Common myeloid progenitor, CD34-positive (primary cell): ENCODE results near the gene SDK1.

ENCODE experiments used
- CTCF ChIA-PET: fragments of 350-600 bp; sonication (Branson Sonifier 250); formaldehyde crosslinking; loops from one replicate; lab custom pipeline; 2021; ENCODE audit warnings: antibody characterized with exemption; lab: Charles Lee
- POLR2A ChIA-PET: fragments of 350-600 bp; sonication (Branson Sonifier 250); formaldehyde crosslinking; loops from one replicate; lab custom pipeline; 2021; ENCODE audit warnings: antibody characterized with exemption; lab: Charles Lee
- DNase-seq, 3 donors: peaks; one replicate each; pipeline versions ENCODE4 v3.0.0 to v3.0.0-alpha.2; 2013
- H3K27ac ChIP-seq, 2 experiments: 1 replicate in 1 of 2; 2 replicates in 1 of 2; pipeline ENCODE4 v1.7.0; 2013; ENCODE audit warnings: inconsistent platforms in 2 of 2, low read length in 2 of 2, mild to moderate bottlenecking in 2 of 2, low read depth in 1 of 2, moderate library complexity in 1 of 2; ENCODE audit not compliant: severe bottlenecking in 2 of 2, insufficient read depth in 1 of 2, poor library complexity in 1 of 2
- H3K27me3 ChIP-seq, 5 experiments: replicated peaks in 2 of 5; 1 replicate in 3 of 5; 2 replicates in 2 of 5; pipeline versions ENCODE4 v1.6.1 to v1.7.0; 2013; ENCODE audit warnings: low read length in 4 of 5, mild to moderate bottlenecking in 2 of 5, moderate library complexity in 2 of 5, inconsistent platforms in 1 of 5; ENCODE audit not compliant: insufficient read depth in 5 of 5, control insufficient read depth in 4 of 5
- H3K36me3 ChIP-seq, 4 experiments: 1 replicate in 2 of 4; 2 replicates in 2 of 4; pipeline versions ENCODE4 v1.6.1 to v1.7.0; 2013; ENCODE audit warnings: low read length in 3 of 4, control low read depth in 1 of 4, mild to moderate bottlenecking in 1 of 4; ENCODE audit not compliant: control insufficient read depth in 4 of 4, insufficient read depth in 4 of 4
- H3K4me1 ChIP-seq, 4 experiments: 1 replicate in 3 of 4; 2 replicates in 1 of 4; pipeline versions ENCODE4 v1.6.1 to v1.7.1; 2013; ENCODE audit warnings: low read length in 3 of 4, mild to moderate bottlenecking in 3 of 4, control low read depth in 1 of 4, inconsistent platforms in 1 of 4, moderate library complexity in 1 of 4; ENCODE audit not compliant: control insufficient read depth in 4 of 4, insufficient read depth in 4 of 4; ENCODE audit errors: control extremely low read depth in 1 of 4
- H3K4me3 ChIP-seq, 7 experiments: 1 replicate in 4 of 7; 2 replicates in 3 of 7; pipeline versions ENCODE4 v1.5.1 to v1.7.0; 2013; ENCODE audit warnings: mild to moderate bottlenecking in 7 of 7, low read length in 6 of 7, moderate library complexity in 6 of 7, inconsistent platforms in 2 of 7, low read depth in 2 of 7, control low read depth in 1 of 7; ENCODE audit not compliant: insufficient read depth in 4 of 7, control insufficient read depth in 1 of 7; ENCODE audit errors: extremely low read depth in 1 of 7
- H3K9me3 ChIP-seq, 5 experiments: 1 replicate in 4 of 5; 2 replicates in 1 of 5; pipeline versions ENCODE4 v1.6.1 to v1.7.1; 2013; ENCODE audit warnings: low read length in 4 of 5, mild to moderate bottlenecking in 2 of 5, inconsistent platforms in 1 of 5, low read depth in 1 of 5, moderate library complexity in 1 of 5; ENCODE audit not compliant: control insufficient read depth in 4 of 5, insufficient read depth in 2 of 5; ENCODE audit errors: control extremely low read depth in 1 of 5
- WGBS: methylation state at CpG from one replicate; pipeline ENCODE4 v1.1.5; 2013; ENCODE audit not compliant: insufficient coverage; 5-methylcytosine and 5-hydroxymethylcytosine counted together

The SDK1 gene

DNA sequence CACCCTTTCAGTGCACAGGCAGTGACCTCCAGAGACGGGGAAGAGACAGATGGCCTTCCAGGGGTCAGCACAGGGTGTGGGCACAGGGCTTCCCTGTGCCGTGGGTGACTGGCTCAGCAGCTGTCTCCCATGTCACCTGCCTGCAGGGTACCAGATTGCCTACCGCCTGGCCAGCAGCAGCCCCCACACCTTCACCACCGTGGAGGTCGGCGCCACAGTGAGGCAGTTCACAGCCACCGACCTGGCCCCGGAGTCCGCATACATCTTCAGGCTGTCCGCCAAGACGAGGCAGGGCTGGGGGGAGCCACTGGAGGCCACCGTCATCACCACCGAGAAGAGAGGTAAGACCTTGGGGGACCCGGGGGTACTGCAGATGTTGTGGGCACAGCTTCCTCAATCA is 844.5 kb downstream of the SDK1 start:
- ChIA-PET POLR2A (interaction anchor here (1.4 kb wide), 1 partner anchor 16 kb away, joined by 3 read pairs; no protein-coding TSS in a partner anchor), CTCF (interaction anchor here (0.8 to 1.1 kb wide), 2 partner anchors 9 to 42 kb away, joined by 3 to 7 read pairs; no protein-coding TSS in a partner anchor)
- Histone ChIP-seq H3K36me3 (no peaks in the 10 kb centered on the region), H3K27ac (no peak overlapping the region), H3K4me1 (peaks cover 0 to 14% (median 10%) of the 10 kb centered on the region in 4 experiments), H3K27me3 (peaks cover 0 to 6% (median 0%) of the 10 kb centered on the region in 5 experiments), H3K9me3 (no peaks in the 10 kb centered on the region), H3K4me3 (peak overlapping the region in 1 of 7 experiments; percentile 60)
- 95% methylated on average over 14 of the region's 14 CpGs for WGBS
- DNase-seq: no peak

DNA sequence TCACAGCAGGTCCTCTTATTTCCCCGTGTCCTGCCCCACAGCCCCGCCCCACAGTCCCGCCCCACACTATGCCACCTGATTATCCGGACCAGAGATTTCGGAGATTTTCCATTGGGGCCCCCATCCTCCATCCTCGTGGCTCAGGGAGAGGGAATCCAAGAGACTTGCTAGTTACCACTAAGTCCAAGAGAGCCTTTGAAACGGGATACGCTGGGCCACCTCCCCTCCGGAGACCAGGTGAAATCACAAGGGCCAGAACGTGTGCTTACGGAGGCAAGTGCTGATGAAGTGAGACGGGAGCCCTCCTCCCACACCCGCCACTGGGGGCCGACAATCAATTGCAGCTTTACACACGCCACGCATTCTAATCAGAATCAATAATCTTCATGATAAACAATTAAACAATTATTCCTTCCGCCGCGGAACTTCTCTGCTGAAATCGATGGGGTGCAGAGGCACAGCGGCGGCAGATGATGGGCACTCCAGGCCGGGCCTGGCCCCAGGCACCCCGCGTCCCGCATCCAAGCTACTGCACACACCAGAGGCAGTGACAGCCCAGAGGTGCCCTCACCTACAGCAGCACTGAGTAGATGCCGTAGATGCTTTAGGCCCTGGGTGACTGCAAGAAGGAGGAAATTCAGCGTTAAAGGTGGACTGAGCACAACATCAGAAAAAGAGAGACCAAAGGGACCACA is 847.0 kb downstream of the SDK1 start:
- no peak for DNase-seq
- Histone ChIP-seq H3K36me3 (no peaks in the 10 kb centered on the region), H3K27ac (no peak overlapping the region), H3K27me3 (peaks cover 0 to 7% (median 0%) of the 10 kb centered on the region in 5 experiments), H3K4me3 (no peak overlapping the region), H3K4me1 (peaks cover 0 to 14% (median 10%) of the 10 kb centered on the region in 4 experiments), H3K9me3 (no peaks in the 10 kb centered on the region)
- CTCF ChIA-PET: interaction anchor here (1.5 kb wide), 1 partner anchor 14 kb away, joined by 3 read pairs; no protein-coding TSS in a partner anchor
- POLR2A ChIA-PET: no interaction called here
- WGBS: 97% methylated on average over 23 of the region's 28 CpGs

DNA sequence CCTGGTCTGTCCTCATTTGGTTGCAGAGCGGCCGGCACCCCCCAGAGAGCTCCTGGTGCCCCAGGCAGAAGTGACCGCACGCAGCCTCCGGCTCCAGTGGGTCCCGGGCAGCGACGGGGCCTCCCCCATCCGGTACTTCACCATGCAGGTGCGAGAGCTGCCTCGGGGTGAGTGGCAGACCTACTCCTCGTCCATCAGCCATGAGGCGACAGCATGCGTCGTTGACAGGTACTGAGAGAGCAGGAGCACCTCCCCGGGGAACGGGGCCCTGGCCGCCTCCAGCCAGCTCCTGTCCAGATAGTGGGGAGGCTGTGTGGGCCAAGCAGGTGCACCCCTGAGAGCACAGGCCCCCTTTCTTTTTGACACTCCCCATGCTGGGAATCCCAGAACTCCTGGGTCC is 848.2 kb downstream of the SDK1 start:
- Histone ChIP-seq H3K27me3 (peaks cover 0 to 7% (median 0%) of the 10 kb centered on the region in 5 experiments), H3K36me3 (no peaks in the 10 kb centered on the region), H3K4me1 (peaks cover 0 to 12% (median 9%) of the 10 kb centered on the region in 4 experiments), H3K27ac (no peak overlapping the region), H3K9me3 (no peaks in the 10 kb centered on the region), H3K4me3 (no peak overlapping the region)
- POLR2A ChIA-PET: no interaction called here
- WGBS: 89% methylated on average over 15 of the region's 18 CpGs
- CTCF ChIA-PET: interaction anchor here (0.7 to 0.9 kb wide), 2 partner anchors 46 to 55 kb away, joined by 3 to 4 read pairs; no protein-coding TSS in a partner anchor
- DNase-seq: no peak

DNA sequence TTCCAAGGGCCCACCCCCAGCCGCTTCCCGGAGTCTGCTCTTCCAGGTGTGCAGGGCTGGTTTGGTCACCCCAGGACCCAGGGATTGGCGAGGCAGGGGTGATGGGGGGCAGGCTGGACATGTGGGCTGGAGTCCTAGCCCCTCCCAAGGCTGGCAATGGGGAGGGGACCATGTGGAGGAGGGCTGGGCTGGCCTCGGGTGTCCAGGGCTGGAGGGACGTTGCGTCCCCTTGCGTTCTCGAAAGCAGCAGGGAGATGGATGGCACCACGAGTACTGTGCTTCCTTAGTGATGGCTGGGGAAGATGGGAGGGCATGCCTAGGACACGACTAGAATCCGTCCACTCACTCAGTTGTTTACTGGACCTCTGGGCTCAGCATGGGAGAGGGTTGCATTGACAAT is 848.6 kb downstream of the SDK1 start:
- CTCF ChIA-PET: interaction anchor here (0.7 to 0.9 kb wide), 2 partner anchors 46 to 54 kb away, joined by 3 to 4 read pairs; no protein-coding TSS in a partner anchor
- peaks cover 0 to 8% (median 6%) of the 10 kb centered on the region in 4 experiments for H3K4me1 ChIP-seq
- H3K27me3 ChIP-seq: peaks cover 0 to 7% (median 0%) of the 10 kb centered on the region in 5 experiments
- 98% methylated on average over 10 of the region's 11 CpGs for WGBS
- no peak overlapping the region for H3K4me3 ChIP-seq
- POLR2A ChIA-PET: no interaction called here
- H3K9me3 ChIP-seq: no peaks in the 10 kb centered on the region
- H3K36me3 ChIP-seq: no peaks in the 10 kb centered on the region
- no peak overlapping the region for H3K27ac ChIP-seq
- no peak for DNase-seq

DNA sequence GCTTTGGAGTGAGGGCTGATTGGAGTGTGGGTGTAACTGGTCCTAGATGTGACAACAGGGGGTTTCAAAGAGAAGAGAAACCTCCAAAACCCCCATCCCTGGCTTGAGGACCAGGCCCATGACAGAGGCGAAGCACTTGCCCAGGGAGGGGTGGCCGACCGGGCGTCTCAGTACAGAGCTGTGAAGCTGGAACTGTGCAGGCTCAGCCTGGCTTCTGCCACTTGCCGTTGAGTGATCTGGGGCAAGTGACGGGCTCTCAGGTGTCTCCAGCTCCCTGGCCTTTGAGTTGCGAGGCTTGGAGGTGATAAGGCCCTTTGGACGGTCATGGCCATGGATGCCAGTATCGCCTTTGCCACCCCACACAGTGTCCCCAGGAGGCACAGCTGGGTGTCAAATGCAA is 849.7 kb downstream of the SDK1 start:
- POLR2A ChIA-PET: no interaction called here
- H3K27me3 ChIP-seq: peaks cover 0 to 4% (median 0%) of the 10 kb centered on the region in 5 experiments
- WGBS: 94% methylated on average over 6 of the region's 9 CpGs
- H3K4me1 ChIP-seq: no peaks in the 10 kb centered on the region
- CTCF ChIA-PET: no interaction called here
- H3K27ac ChIP-seq: no peak overlapping the region
- no peaks in the 10 kb centered on the region for H3K36me3 ChIP-seq
- no peak overlapping the region for H3K4me3 ChIP-seq
- DNase-seq: no peak
- no peaks in the 10 kb centered on the region for H3K9me3 ChIP-seq

DNA sequence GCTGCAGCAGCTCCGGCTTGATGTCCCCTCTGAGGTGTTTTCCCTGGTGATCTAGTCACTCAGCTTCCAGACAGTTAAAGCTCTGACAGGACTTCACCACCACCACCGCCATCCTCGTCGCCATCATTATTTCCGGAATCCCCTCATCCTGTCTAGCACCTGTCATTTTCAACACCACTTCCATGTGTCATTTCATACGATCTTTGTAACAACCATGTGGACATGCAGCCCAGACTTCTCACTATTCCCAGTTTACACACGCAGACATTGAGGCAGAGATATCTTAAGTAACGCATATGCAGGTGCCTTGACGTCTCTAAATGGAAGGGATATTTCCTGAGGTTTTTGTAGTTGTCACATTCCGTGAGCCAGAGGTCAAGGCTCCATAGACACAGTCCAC is 850.5 kb downstream of the SDK1 start:
- WGBS: 98% methylated on average over 9 of the region's 10 CpGs
- CTCF ChIA-PET: no interaction called here
- no peaks in the 10 kb centered on the region for H3K9me3 ChIP-seq

DNA sequence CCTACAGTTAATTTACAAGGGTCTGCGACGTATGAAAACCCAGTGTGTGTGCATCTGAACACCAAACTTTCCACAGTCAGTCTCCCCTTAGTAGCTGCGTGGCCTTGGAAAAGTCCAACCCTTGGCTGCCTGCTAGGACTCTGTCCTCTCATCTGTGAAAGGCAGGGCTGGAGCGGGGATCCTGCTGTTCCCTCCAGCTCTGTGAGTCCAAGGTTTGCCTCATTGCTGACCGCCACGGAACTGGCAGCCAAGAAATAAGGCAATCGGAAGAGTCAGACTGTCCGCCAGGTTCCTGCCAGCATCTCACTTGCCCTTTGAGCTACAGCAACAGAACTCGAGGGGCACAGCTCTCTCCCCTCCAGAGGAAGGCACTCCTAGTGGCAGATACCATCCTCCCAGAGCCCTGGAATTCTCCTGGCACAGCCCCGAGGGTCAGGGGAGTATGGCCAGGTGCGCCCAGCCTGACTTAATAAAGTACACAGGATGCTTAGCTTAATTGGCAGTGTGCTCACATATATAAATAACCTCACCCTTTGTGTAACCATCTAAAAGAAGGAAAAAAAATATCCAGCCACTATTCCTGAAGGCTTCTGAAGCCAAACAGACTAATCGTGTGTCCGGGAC is 851.0 kb downstream of the SDK1 start:
- Histone ChIP-seq H3K4me1 (no peaks in the 10 kb centered on the region), H3K27me3 (peaks cover 0 to 2% (median 0%) of the 10 kb centered on the region in 5 experiments), H3K36me3 (no peaks in the 10 kb centered on the region), H3K27ac (no peak overlapping the region), H3K9me3 (no peaks in the 10 kb centered on the region), H3K4me3 (no peak overlapping the region)
- 89% methylated on average over 11 of the region's 13 CpGs for WGBS
- CTCF ChIA-PET: no interaction called here
- POLR2A ChIA-PET: no interaction called here
- DNase-seq: no peak

More for the DNA sequence above, 850.5 kb downstream of the SDK1 start:
- Histone ChIP-seq H3K36me3 (no peaks in the 10 kb centered on the region), H3K27me3 (peaks cover 0 to 4% (median 0%) of the 10 kb centered on the region in 5 experiments), H3K4me3 (no peak overlapping the region), H3K4me1 (no peaks in the 10 kb centered on the region), H3K27ac (no peak overlapping the region)
- DNase-seq: no peak
- POLR2A ChIA-PET: no interaction called here
